Measurements from ENCODE around the gene TMEM175. TPM values are rescaled to one million over a fixed set of nuclear protein-coding genes. Genes with fewer than 3 reads are reported as not detected.
A peak's percentile ranks its signal among the peaks of the same experiment; 100 is the strongest.

TMEM175 gene
- total and polyA plus RNA-seq, 8 donors = 7.3 to 82.8 (median 19.5) TPM

DNA sequence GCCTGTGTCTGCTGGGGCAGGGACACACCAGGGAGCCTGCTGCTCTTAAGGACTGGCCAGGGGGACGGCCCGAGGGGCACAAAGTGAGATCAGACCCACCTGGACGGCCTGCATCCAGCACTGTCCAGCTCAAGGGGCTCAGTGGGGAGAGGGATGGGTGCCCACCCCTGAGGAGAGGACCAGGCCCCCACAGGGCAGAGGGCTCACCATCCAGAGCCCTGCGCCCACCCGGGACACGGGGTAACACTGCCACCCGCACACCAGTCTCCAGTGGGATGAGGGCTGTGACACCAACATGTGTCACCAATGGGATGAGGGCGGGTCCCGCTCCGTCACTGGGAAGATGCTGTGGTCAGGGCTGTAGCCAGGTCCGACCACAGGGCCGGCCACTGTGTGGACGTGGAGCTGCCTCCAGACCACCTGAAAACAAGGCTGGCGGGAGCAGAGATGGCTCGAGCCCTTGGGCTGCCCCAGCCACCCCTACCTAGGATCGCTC, 27.9 kb downstream of the TMEM175 start:
- TF ChIP-seq POLR2A (IDR thresholded peaks at IDR 0.05) = no peak
- TF ChIP-seq, protein P1, sequence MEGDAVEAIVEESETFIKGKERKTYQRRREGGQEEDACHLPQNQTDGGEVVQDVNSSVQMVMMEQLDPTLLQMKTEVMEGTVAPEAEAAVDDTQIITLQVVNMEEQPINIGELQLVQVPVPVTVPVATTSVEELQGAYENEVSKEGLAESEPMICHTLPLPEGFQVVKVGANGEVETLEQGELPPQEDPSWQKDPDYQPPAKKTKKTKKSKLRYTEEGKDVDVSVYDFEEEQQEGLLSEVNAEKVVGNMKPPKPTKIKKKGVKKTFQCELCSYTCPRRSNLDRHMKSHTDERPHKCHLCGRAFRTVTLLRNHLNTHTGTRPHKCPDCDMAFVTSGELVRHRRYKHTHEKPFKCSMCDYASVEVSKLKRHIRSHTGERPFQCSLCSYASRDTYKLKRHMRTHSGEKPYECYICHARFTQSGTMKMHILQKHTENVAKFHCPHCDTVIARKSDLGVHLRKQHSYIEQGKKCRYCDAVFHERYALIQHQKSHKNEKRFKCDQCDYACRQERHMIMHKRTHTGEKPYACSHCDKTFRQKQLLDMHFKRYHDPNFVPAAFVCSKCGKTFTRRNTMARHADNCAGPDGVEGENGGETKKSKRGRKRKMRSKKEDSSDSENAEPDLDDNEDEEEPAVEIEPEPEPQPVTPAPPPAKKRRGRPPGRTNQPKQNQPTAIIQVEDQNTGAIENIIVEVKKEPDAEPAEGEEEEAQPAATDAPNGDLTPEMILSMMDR (IDR thresholded peaks at IDR 0.05) = no peak
- TF ChIP-seq POLR2AphosphoS5 (IDR thresholded peaks at IDR 0.05) = no peak
- no peak for TF ChIP-seq EP300 (IDR thresholded peaks at IDR 0.05)

DNA sequence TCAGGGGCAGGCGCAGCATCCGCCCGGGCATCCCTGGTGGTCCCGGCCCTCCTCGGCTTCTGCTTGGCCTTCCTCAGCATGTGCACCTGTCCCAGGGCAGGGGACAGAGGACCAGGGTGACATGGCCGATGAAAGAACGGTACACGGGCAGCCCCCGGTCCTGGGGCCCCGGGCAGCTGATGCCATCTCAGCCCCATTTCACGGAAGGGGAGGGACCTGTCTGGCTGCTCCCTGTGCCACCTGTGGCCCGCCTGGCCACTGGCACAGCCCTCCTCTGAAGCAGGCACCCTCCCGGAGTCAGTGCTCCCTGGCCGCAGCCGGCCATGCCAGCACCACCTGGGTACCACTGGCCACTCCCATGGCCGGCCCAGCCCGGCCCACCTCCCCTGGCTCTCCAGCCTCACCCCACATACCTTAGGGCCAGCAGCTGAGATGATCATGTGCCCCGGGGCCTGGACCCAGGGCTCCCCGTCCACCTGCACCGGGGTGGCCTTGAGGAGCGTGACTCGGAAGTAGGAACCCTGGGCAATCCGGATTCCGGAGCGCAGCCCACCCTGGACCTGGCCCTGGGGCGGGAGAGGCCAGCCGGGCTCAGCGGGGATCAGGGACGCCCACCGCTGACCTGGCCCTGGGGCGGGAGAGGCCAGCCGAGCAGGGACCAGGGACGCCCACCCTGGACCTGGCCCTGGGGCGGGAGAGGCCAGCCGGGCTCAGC, 28.5 kb downstream of the TMEM175 start:
- H3K4me1 ChIP-seq = no peaks in the 10 kb centered on the region
- no peak overlapping the region for H3K4me3 ChIP-seq
- TF ChIP-seq, protein P1 (IDR thresholded peaks at IDR 0.05) = no peak
- H3K9me3 ChIP-seq = no peaks in the 10 kb centered on the region
- H3K36me3 ChIP-seq = peaks cover 16 to 93% (median 88%) of the 10 kb centered on the region in 4 donors
- DNase-seq = peak in 1 of 2 donors; percentile 6
- 86 to 93% (median 91%) methylated on average over 23 to 35 of the region's 35 CpGs for WGBS, 5 donors
- no peaks in the 10 kb centered on the region for H3K27me3 ChIP-seq
- intact Hi-C loops (cut with DNase I; ENCODE audit: low total_unique reads) = no loop called here
- no peak overlapping the region for H3K27ac ChIP-seq

More for the DNA sequence above, 27.9 kb downstream of the TMEM175 start:
- H3K36me3 ChIP-seq = peaks cover 12 to 93% (median 88%) of the 10 kb centered on the region in 4 donors
- intact Hi-C loops (cut with DNase I; ENCODE audit: low total_unique reads) = no loop called here
- DNase-seq = no peak
- no peak overlapping the region for H3K4me3 ChIP-seq
- no peaks in the 10 kb centered on the region for H3K9me3 ChIP-seq
- no peaks in the 10 kb centered on the region for H3K27me3 ChIP-seq
- WGBS, 5 donors = 86 to 89% (median 88%) methylated on average over 10 to 16 of the region's 16 CpGs
- H3K4me1 ChIP-seq = no peaks in the 10 kb centered on the region
- H3K27ac ChIP-seq = no peak overlapping the region

DNA sequence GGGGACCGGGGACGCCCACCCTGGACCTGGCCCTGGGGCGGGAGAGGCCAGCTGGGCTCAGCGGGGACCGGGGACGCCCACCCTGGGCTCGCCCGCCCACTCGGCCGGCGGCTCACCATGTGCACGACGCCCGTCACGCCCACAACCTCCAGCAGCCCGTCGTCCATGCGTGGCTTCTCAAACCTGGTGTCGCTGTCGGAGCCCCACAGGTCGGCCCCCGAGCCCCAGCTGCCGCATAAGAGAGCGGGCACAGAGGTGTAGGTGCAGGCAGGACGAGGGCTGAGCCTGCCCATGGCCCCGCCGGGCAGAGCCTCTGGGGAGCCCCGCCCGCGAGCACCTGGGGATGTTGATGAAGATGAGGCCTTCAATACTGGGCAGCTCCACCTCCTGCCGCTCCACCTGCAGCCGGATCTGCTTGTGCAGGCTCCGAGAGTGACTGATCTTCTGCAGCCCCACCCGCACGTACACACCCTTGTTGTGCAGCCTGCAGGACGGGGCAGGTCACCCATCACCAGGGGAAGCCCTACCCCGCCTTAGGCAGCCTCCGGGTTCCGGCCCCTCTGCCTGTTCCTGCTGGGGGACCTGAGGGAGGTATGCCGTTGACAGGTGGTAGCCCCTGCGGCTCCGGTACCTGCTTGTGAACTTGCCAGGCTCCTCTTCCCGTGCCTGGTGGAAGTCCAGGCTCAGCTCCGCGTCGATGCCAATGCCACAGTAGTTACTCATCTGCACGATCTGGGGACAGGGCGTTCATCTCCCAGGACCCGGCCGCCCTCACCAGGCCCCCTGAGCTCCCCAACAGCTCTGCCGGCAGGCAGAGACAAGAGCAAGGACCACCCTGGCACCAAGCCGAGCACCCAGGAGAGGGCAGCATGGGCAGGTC, 29.3 kb downstream of the TMEM175 start:
- no peaks in the 10 kb centered on the region for H3K9me3 ChIP-seq
- H3K4me1 ChIP-seq = no peaks in the 10 kb centered on the region
- H3K4me3 ChIP-seq = no peak overlapping the region
- no peaks in the 10 kb centered on the region for H3K27me3 ChIP-seq
- no peak overlapping the region for H3K27ac ChIP-seq
- 78 to 93% (median 87%) methylated on average over 13 to 52 of the region's 52 CpGs for WGBS, 5 donors
- intact Hi-C loops (cut with DNase I; ENCODE audit: low total_unique reads) = no loop called here
- peak in 1 of 2 donors; percentile 49 for DNase-seq
- peaks cover 24 to 93% (median 88%) of the 10 kb centered on the region in 4 donors for H3K36me3 ChIP-seq
- TF ChIP-seq, protein P1 (IDR thresholded peaks at IDR 0.05) = no peak
- TF ChIP-seq EP300 (IDR thresholded peaks at IDR 0.05) (no peak), POLR2A (IDR thresholded peaks at IDR 0.05) (no peak), POLR2AphosphoS5 (IDR thresholded peaks at IDR 0.05) (no peak)
